SKM-1 (cell line): Measurements from ENCODE around the gene SH3GL3.

ENCODE experiments used
- DNase-seq: peaks from one replicate; lab custom pipeline; 2025; ENCODE audit not compliant: unreplicated experiment; lab: John Stamatoyannopoulos, UW

SH3GL3 gene

GRCh38 chr15:83565138-83565537, 118.0 kb downstream of the SH3GL3 start:
- no peak for DNase-seq

- DNase-seq: peak; percentile 12
These were observed 118.5 kb downstream of the SH3GL3 start for GRCh38 chr15:83565553-83566159.

GRCh38 chr15:83567318-83567717, 120.2 kb downstream of the SH3GL3 start:
- no peak for DNase-seq

GRCh38 chr15:83569341-83569740, 122.2 kb downstream of the SH3GL3 start:
- DNase-seq: no peak

GRCh38 chr15:83570756-83571155, 123.6 kb downstream of the SH3GL3 start:
- no peak for DNase-seq

GRCh38 chr15:83571820-83572707, 124.9 kb downstream of the SH3GL3 start:
- DNase-seq: peak; percentile 36

GRCh38 chr15:83574345-83574744, 127.2 kb downstream of the SH3GL3 start:
- no peak for DNase-seq

GRCh38 chr15:83578691-83579090, 131.6 kb downstream of the SH3GL3 start:
- DNase-seq: no peak

- DNase-seq: no peak
These were observed 134.2 kb downstream of the SH3GL3 start for GRCh38 chr15:83581381-83581780.

- DNase-seq: no peak
These were observed 135.2 kb downstream of the SH3GL3 start for GRCh38 chr15:83582381-83582780.

- no peak for DNase-seq
These were observed 138.6 kb downstream of the SH3GL3 start for GRCh38 chr15:83585601-83586335.

GRCh38 chr15:83587091-83587490, 139.9 kb downstream of the SH3GL3 start:
- no peak for DNase-seq

GRCh38 chr15:83588441-83588840, 141.3 kb downstream of the SH3GL3 start:
- no peak for DNase-seq

GRCh38 chr15:83592370-83593040, 145.4 kb downstream of the SH3GL3 start:
- no peak for DNase-seq

- no peak for DNase-seq
These were observed 148.1 kb downstream of the SH3GL3 start for GRCh38 chr15:83595191-83595590.

GRCh38 chr15:83598031-83598430, 150.9 kb downstream of the SH3GL3 start:
- DNase-seq: no peak

- DNase-seq: no peak
These were observed 154.9 kb downstream of the SH3GL3 start for GRCh38 chr15:83602021-83602420.

- DNase-seq: no peak
These were observed 157.4 kb downstream of the SH3GL3 start for GRCh38 chr15:83604549-83604948.

GRCh38 chr15:83605111-83605945, 158.2 kb downstream of the SH3GL3 start:
- DNase-seq: no peak

- DNase-seq: no peak
These were observed 163.0 kb downstream of the SH3GL3 start for GRCh38 chr15:83610132-83610531.
